HG02642 (cell line): ENCODE measurements around the gene RSRC1.
A peak's percentile ranks its signal among the peaks of the same experiment; 100 is the strongest.
"Not testable (repeated sequence)": the region's sequence is repeated elsewhere in the genome, so short reads cannot be mapped to it uniquely, and the experiment has no call there.

Experiments used
- ATAC-seq: cut with Tn5 transposase; IDR thresholded peaks from one replicate; pipeline ENCODE4 v1.9.1; 2021; ENCODE audit warnings: mild to moderate bottlenecking; ENCODE audit not compliant: unreplicated experiment, poor library complexity

Gene RSRC1

GRCh38 chr3:158210067-158210466, 100.2 kb downstream of the RSRC1 start:
- ATAC-seq: no peak

DNA sequence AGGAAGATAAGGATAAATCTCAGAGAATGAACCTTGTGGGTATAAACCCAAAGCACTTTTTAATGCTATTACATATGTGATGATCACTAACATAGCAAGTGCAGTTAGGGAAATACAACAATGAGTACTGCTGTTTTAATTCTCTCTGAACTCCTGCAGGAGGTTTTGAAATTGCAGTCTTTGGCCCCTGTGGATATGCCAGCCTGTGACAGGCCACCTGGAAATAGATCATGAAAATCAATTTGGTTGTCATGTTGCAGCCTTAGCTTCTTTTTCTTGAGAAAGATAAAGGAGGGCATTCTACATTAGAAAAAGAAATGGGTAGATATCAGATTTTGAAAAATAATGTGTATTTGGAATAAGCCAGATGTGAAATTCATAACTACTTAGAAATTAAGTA, 103.6 kb downstream of the RSRC1 start:
- no peak for ATAC-seq

GRCh38 chr3:158217992-158218391, 108.1 kb downstream of the RSRC1 start:
- no peak for ATAC-seq

DNA sequence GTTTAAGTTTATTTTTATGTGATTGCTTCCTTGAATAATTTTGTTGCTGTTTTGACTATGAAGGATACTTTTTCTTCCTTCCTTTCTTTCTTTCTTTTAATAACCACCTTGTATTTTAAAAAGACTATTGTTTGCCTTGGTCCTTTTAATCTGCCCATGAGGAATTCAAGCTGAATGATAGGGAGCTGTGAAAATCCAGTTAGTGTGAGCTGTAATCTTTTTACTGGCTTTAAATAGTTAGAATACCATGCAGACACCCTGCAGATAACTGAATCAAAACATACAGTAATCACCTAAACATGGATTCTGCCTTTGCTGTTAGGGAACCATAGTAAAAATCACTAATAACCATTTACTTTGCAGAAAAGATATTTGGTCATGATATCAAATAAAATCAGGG, 110.7 kb downstream of the RSRC1 start:
- no peak for ATAC-seq

DNA sequence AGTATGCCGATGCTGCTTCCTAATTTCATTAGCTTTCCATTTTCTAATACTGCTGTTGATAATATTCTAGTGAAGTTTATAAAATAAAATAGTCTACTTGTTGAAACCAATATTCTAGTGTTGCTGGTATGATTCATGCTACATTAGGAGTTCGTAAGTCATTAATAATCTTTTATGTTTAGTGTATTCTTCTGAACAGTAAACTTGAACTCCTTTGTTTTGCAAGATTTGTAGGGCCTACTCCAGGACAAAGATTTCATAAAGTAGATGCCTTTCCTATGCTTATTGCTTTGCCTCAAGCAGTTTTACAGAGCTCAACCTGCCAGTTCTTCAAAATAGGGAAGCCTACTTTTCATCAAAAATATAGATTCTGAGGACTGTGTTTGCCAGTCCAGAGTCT, 111.5 kb downstream of the RSRC1 start:
- no peak for ATAC-seq

DNA sequence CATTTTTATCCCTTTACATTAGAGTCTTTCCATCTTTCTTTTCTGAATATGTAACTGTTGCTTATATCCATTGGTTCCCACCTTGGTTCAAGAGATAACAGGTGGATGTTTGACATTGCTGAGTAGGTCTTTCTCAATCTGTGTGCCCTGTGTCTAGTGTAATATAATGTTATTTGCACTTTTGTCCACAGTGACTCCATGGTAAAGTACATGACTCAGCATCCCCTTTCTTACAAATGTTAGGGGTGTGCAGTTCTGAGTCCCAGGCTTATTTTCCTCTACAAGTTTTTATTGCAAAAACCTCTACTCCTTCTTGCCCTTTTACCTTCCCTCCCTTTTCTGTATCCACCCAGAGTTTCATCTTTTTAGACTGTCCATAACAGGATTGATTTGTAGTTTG, 116.5 kb downstream of the RSRC1 start:
- no peak for ATAC-seq

GRCh38 chr3:158228942-158229341, 119.1 kb downstream of the RSRC1 start:
- ATAC-seq: not testable (repeated sequence)

DNA sequence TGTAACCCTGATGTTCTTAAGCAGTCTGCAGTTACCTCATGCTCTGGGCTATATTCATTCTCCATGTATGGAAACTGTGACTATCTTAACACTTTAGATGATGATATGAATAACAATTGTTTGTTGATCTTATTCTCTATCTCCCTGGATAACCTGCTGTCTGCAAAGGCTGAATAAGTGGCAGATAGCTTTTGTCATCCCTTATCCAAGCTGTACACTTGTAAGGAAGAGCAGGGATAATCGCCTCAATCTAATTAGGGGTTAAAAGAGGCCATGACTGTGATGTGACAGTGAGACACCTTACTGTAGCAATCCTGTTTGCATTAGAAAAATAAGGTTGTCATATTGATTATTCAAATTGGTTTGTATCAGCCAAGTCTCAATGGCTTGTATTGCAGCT, 123.9 kb downstream of the RSRC1 start:
- no peak for ATAC-seq

- ATAC-seq: no peak
These were observed 134.4 kb downstream of the RSRC1 start for GRCh38 chr3:158244274-158244673.

DNA sequence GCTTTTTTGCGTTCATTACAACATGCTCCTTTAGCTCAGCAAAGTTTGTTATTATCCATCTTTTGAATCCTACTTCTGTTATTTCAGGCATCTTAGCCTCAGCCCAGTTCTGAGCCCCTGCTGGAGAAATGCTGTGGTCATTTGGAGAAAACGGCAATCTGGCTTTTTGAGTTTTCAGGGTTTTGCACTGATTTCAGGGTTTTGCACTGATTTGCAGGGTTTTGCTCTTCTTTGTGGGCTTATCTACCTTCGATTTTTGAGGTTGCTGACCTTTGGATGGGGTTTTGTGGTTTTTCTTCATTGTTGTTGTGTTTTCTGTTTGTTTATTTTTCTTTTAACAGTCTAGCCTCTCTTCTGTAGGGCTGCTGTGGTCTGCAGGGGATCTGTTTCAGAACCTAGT, 137.4 kb downstream of the RSRC1 start:
- no peak for ATAC-seq

- no peak for ATAC-seq
These were observed 138.4 kb downstream of the RSRC1 start for GRCh38 chr3:158248261-158248660.

DNA sequence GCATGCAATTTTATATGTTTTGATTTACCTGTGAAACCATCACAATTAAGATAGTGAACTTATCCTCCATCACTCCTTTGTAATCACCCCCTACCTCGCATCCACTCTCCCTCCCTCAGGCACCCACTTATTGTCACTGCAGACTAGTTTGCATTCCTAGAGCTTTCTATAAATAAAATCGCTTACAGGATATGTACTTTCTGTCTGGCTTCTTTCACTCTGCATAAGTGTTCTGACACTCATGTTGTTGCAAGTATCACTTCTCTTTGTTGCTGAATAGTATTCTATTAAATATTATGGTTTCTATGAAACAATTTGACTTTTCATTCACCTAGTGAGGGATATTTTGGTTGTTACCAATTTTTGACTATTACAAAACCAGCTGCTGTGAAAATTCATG, 139.3 kb downstream of the RSRC1 start:
- ATAC-seq: peak; percentile 71

- no peak for ATAC-seq
These were observed 148.7 kb downstream of the RSRC1 start for GRCh38 chr3:158258619-158259018.

GRCh38 chr3:158260392-158260791, 150.5 kb downstream of the RSRC1 start:
- no peak for ATAC-seq

- ATAC-seq: no peak
These were observed 151.6 kb downstream of the RSRC1 start for GRCh38 chr3:158261371-158261991.

GRCh38 chr3:158264894-158265293, 155.0 kb downstream of the RSRC1 start:
- ATAC-seq: no peak

GRCh38 chr3:158267015-158267414, 157.1 kb downstream of the RSRC1 start:
- no peak for ATAC-seq

DNA sequence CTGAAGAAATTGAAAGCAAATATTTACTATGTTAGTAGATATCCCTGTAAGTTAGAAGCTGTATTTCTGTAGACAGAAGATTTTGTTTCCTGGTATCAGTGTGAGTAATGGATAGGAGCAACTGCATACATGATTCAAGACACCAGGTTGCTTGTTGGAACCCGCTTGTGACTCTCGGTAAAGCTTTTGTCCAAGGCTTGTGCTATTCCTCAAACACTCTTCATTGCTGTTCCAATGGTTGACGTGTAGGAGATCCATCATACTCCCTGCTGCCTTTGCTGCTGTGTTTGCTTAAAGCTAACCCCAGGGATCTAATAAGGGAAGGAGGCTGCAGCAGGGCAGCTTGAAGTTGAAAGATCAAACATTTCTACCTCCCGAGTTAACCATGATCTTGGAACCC, 160.1 kb downstream of the RSRC1 start:
- no peak for ATAC-seq

DNA sequence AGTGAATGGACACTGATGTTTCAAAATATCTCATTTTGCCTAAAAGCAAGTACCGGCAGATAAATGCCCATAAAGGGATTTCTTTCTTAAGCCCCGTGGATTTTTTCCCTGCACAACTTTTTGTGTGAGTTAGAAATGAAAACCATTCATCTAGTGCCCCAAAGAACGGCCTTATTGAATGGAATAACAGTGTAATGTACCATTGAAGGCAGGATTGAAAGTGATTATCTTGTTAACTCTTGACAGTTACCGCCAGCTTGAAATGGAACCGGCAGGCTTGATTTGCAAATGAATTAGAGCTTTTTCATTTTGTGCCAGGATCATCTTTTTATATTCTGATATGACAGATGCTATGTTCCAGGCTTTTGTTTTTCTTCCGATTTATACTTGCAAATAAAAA, 162.2 kb downstream of the RSRC1 start:
- ATAC-seq: no peak

DNA sequence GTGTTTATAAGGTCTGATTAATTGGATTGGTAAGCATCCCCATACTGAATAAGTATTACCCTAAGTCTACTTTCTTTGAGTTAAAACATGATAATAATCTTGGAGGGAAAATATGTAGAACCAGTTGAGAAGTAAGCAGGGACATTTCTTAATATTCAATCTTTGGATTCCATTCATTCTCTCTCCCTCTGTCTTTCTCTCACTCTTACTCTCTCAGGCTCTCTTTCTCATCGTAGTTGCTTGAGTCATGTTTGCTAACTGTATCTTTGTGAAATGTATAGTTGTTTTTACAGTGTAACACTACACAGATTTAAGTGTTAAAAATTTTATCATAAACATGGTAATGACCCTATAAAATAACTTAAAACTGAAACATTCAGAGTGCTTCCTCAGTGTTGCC, 163.8 kb downstream of the RSRC1 start:
- ATAC-seq: no peak

- ATAC-seq: no peak
These were observed 168.3 kb downstream of the RSRC1 start for GRCh38 chr3:158278187-158278586.

DNA sequence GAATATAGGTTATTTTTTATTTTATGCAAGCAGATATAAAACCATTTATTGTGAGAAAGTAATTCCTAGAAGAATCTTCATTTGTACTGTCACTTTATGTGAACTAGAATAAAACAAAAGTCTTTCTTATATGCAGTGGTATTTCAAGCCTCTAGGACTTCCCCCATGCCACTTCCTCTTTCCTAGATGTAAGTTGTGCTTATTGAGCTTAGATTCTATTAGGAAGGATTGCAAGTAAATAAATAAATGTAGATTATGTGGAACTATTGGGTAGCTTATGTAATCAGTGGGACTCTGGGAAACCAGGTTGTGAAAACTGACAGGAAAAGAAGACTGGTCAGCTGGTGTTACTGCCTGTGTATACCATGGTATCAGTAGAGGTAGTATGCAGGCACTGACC, 169.7 kb downstream of the RSRC1 start:
- ATAC-seq: no peak

- no peak for ATAC-seq
These were observed 185.9 kb downstream of the RSRC1 start for GRCh38 chr3:158295771-158296170.
